GM19193 (cell line): ENCODE results near the gene LRP8.

ENCODE experiments used
- POLR2A ChIP-seq: IDR thresholded peaks from 4 replicates; pipeline ENCODE4 v1.6.1; 2011; ENCODE audit not compliant: insufficient read depth, insufficient read length; ENCODE audit errors: extremely low read depth

LRP8 gene

GRCh38 chr1:53242381-53242780 lies 85.5 kb downstream of the LRP8 start:
- no peak for TF ChIP-seq POLR2A

- no peak for TF ChIP-seq POLR2A
Measured at GRCh38 chr1:53241828-53242227, 86.0 kb downstream of the LRP8 start.

- TF ChIP-seq POLR2A = peak; percentile 84
Measured at GRCh38 chr1:53238197-53239155, 89.4 kb downstream of the LRP8 start, which contains the start of gene MAGOH. Gene MAGOH, minus strand, starts transcription at chr1:53238518. Its CDS starts 70 bp downstream, at chr1:53238448.

GRCh38 chr1:53237638-53238037 lies 90.2 kb downstream of the LRP8 start:
- no peak for TF ChIP-seq POLR2A

GRCh38 chr1:53220962-53221286 lies 106.9 kb downstream of the LRP8 start:
- TF ChIP-seq POLR2A = no peak

GRCh38 chr1:53220171-53220961 lies 107.5 kb downstream of the LRP8 start, which contains the start of gene CZIB:
Gene CZIB, minus strand, starts transcription at chr1:53220634. Its CDS starts 59 bp downstream, at chr1:53220575.
- peak; percentile 98 for TF ChIP-seq POLR2A

GRCh38 chr1:53219711-53220110 lies 108.2 kb downstream of the LRP8 start:
- TF ChIP-seq POLR2A = no peak

GRCh38 chr1:53218201-53218600 lies 109.7 kb downstream of the LRP8 start:
- TF ChIP-seq POLR2A = no peak

- no peak for TF ChIP-seq POLR2A
Measured at GRCh38 chr1:53214376-53214940, 113.4 kb downstream of the LRP8 start.

GRCh38 chr1:53210954-53211353 lies 116.9 kb downstream of the LRP8 start:
- TF ChIP-seq POLR2A = no peak

- TF ChIP-seq POLR2A = no peak
Measured at GRCh38 chr1:53210352-53210751, 117.5 kb downstream of the LRP8 start.

GRCh38 chr1:53207726-53208125 lies 120.1 kb downstream of the LRP8 start:
- TF ChIP-seq POLR2A = no peak

- TF ChIP-seq POLR2A = no peak
Measured at GRCh38 chr1:53206735-53207379, 121.0 kb downstream of the LRP8 start.

- no peak for TF ChIP-seq POLR2A
Measured at GRCh38 chr1:53203466-53203865, 124.4 kb downstream of the LRP8 start.

GRCh38 chr1:53198241-53198651 lies 129.6 kb downstream of the LRP8 start:
- no peak for TF ChIP-seq POLR2A
